SK-N-SH treated with all-trans-retinoic acid at 6 μM for 48 hours (cell line): ENCODE results near the gene SLMAP.

Experiments
- ATAC-seq: fragments of 200-7000 bp; cut with Tn5 transposase; 3 replicates; pipeline ENCODE4 v1.9.1; 2020; ENCODE audit warnings: mild to moderate bottlenecking, moderate library complexity
- ARNTL ChIP-seq: fragments of 450-650 bp; formaldehyde crosslinking; IDR thresholded peaks from 2 replicates; pipeline ENCODE4 v1.5.0; 2020; ENCODE audit warnings: low read depth, mild to moderate bottlenecking, moderate library complexity, borderline replicate concordance
- BACH2 ChIP-seq: fragments of 250-450 bp; sonication (Bioruptor Pico); IDR thresholded peaks from 2 replicates; pipeline ENCODE4 v1.9.0; 2021; ENCODE audit warnings: mild to moderate bottlenecking, borderline replicate concordance
- CREB5 ChIP-seq: fragments of 250-450 bp; sonication (Bioruptor Pico); IDR thresholded peaks from 2 replicates; pipeline ENCODE4 v1.5.1; 2020; ENCODE audit warnings: low read depth, mild to moderate bottlenecking, moderate library complexity
- CSRNP3 ChIP-seq: fragments of 250-450 bp; sonication (Bioruptor Pico); IDR thresholded peaks from 2 replicates; pipeline ENCODE4 v1.5.1; 2021; ENCODE audit warnings: mild to moderate bottlenecking, moderate library complexity
- ESRRG ChIP-seq: fragments of 250-450 bp; sonication (Bioruptor Pico); IDR thresholded peaks from 2 replicates; pipeline ENCODE4 v1.6.1; 2021; ENCODE audit warnings: mild to moderate bottlenecking
- GLIS3 ChIP-seq: fragments of 250-450 bp; sonication (Bioruptor Pico); IDR thresholded peaks from 2 replicates; pipeline ENCODE4 v1.5.0; 2020; ENCODE audit warnings: mild to moderate bottlenecking, moderate library complexity
- ISL1 ChIP-seq: fragments of 250-450 bp; sonication (Bioruptor Pico); IDR thresholded peaks from 2 replicates; pipeline ENCODE4 v2.1.2; 2022; ENCODE audit warnings: mild to moderate bottlenecking, moderate library complexity
- PATZ1 ChIP-seq: fragments of 250-450 bp; sonication (Bioruptor Pico); IDR thresholded peaks from 2 replicates; pipeline ENCODE4 v1.8.0; 2020; ENCODE audit warnings: mild to moderate bottlenecking, moderate library complexity, borderline replicate concordance
- POU6F1 ChIP-seq: fragments of 250-450 bp; sonication (Bioruptor Pico); IDR thresholded peaks from 2 replicates; pipeline ENCODE4 v1.8.0; 2021; ENCODE audit warnings: low read depth, mild to moderate bottlenecking, moderate library complexity, borderline replicate concordance
- PPARA ChIP-seq: fragments of 250-450 bp; sonication (Bioruptor Pico); IDR thresholded peaks from 2 replicates; pipeline ENCODE4 v1.5.0; 2020; ENCODE audit warnings: mild to moderate bottlenecking, borderline replicate concordance
- RARB ChIP-seq: fragments of 250-450 bp; sonication (Bioruptor Pico); IDR thresholded peaks from 2 replicates; pipeline ENCODE4 v1.8.0; 2021; ENCODE audit warnings: mild to moderate bottlenecking, moderate library complexity
- SNAI2 ChIP-seq: fragments of 250-450 bp; sonication (Bioruptor Pico); IDR thresholded peaks from 2 replicates; pipeline ENCODE4 v1.5.0; 2020; ENCODE audit warnings: mild to moderate bottlenecking, moderate library complexity
- TOX ChIP-seq: fragments of 250-450 bp; sonication (Bioruptor Pico); IDR thresholded peaks from 2 replicates; pipeline ENCODE4 v1.8.0; 2021; ENCODE audit warnings: mild to moderate bottlenecking, moderate library complexity, borderline replicate concordance
- TSHZ2 ChIP-seq: fragments of 250-450 bp; sonication (Bioruptor Pico); IDR thresholded peaks from 2 replicates; pipeline ENCODE4 v1.5.0; 2020; ENCODE audit warnings: mild to moderate bottlenecking, moderate library complexity
- ZC3H10 ChIP-seq: fragments of 250-450 bp; sonication (Bioruptor Pico); IDR thresholded peaks from 2 replicates; pipeline ENCODE4 v1.5.1; 2021; ENCODE audit warnings: mild to moderate bottlenecking, moderate library complexity
- ZFP3 ChIP-seq: fragments of 250-450 bp; sonication (Bioruptor Pico); IDR thresholded peaks from 2 replicates; pipeline ENCODE4 v1.5.0; 2020; ENCODE audit warnings: mild to moderate bottlenecking, moderate library complexity
- ZFP30 ChIP-seq: fragments of 450-650 bp; formaldehyde crosslinking; IDR thresholded peaks from 2 replicates; pipeline ENCODE4 v1.5.0; 2022; ENCODE audit warnings: mild to moderate bottlenecking, moderate library complexity
- ZNF565 ChIP-seq: fragments of 450-650 bp; formaldehyde crosslinking; conservative IDR thresholded peaks from 2 replicates; pipeline ENCODE4 v1.5.0; 2020; ENCODE audit warnings: low read depth, mild to moderate bottlenecking, moderate library complexity
- ZNF70 ChIP-seq: fragments of 450-650 bp; formaldehyde crosslinking; IDR thresholded peaks from 2 replicates; pipeline ENCODE4 v1.5.0; 2020; ENCODE audit warnings: mild to moderate bottlenecking, moderate library complexity
- ZNF8 ChIP-seq: fragments of 450-650 bp; formaldehyde crosslinking; IDR thresholded peaks from 2 replicates; pipeline ENCODE4 v1.5.0; 2020; ENCODE audit warnings: mild to moderate bottlenecking, moderate library complexity

The SLMAP gene

GRCh38 chr3:57919987-57920386 lies 163.9 kb downstream of the SLMAP start:
- TF ChIP-seq PPARA (CRISPR knock-in tag) (no peak), TSHZ2 (CRISPR knock-in tag) (no peak), PATZ1 (no peak), RARB (CRISPR knock-in tag) (no peak), POU6F1 (CRISPR knock-in tag) (no peak), ZFP30 (no peak), ZC3H10 (CRISPR knock-in tag) (no peak), BACH2 (CRISPR knock-in tag) (no peak), ZFP3 (no peak), ZNF565 (CRISPR knock-in tag) (no peak), CSRNP3 (CRISPR knock-in tag) (no peak), CREB5 (CRISPR knock-in tag) (no peak), ARNTL (CRISPR knock-in tag) (no peak), ISL1 (CRISPR knock-in tag) (no peak)
- no peak for ATAC-seq

GRCh38 chr3:57923101-57923500 lies 167.0 kb downstream of the SLMAP start:
- no peak for ATAC-seq
- TF ChIP-seq ISL1 (CRISPR knock-in tag) (no peak), BACH2 (CRISPR knock-in tag) (no peak), ZNF70 (CRISPR knock-in tag) (no peak), ESRRG (CRISPR knock-in tag) (no peak), ZFP3 (no peak), ZFP30 (no peak), GLIS3 (no peak), TOX (CRISPR knock-in tag) (no peak), PATZ1 (no peak), ZNF8 (no peak), SNAI2 (CRISPR knock-in tag) (no peak)

GRCh38 chr3:57923752-57924151 lies 167.6 kb downstream of the SLMAP start:
- no peak for ATAC-seq
- TF ChIP-seq CSRNP3 (CRISPR knock-in tag) (no peak), CREB5 (CRISPR knock-in tag) (no peak), POU6F1 (CRISPR knock-in tag) (no peak)
